ENCODE data around the gene PLAC8.
"Not testable (repeated sequence)": the region's sequence is repeated elsewhere in the genome, so short reads cannot be mapped to it uniquely, and the experiment has no call there.

PLAC8 gene

DNA sequence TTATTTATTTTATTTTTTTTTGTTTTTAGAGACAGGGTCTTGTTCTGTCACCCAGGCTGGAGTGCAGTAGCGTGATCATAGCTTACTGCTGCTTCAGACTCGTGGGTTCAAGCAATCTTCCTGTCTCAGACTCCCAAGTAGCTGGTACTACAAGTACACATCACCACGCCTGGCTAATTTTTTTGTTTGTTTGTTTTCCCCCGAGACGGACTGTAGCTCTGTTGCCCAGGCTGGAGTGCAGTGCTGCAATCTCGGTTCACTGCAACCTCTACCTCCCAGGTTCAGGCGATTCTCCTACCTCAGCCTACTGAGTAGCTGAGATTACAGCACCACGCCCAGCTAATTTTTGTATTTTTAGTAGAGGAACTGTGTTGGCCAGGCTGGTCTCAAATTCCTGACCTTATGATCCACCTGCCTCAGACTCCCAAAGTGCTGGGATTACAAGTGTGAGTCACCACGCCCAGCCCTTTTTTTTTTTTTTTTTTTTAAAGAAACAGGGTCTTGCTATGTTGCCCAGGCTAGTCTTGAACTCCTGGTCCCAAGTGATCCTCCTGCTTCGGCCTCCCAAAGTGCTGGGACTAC lies 47.4 kb downstream of the PLAC8 start:
- no peak for DNase-seq (ENCODE audit: low read depth)

DNA sequence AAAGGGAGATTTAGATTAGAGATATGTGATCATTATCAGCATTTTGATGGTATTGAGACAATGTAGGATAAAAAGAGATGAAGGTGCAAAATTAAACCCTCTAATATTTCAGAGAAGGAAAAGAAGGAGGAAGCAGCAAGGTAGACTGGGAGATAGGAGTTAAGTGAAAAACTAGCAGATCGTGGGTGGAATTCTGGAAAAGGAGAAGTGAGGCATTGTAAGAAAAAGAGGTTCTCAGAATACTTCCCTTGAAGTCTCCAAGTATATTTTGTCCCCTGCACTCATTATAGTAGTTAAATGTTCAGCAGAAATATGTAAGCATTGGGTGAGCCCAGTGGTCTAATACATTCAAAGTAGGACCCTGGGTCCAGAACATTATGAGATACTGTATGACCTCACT lies 49.3 kb downstream of the PLAC8 start:
- DNase-seq (ENCODE audit: low read depth), result no peak

DNA sequence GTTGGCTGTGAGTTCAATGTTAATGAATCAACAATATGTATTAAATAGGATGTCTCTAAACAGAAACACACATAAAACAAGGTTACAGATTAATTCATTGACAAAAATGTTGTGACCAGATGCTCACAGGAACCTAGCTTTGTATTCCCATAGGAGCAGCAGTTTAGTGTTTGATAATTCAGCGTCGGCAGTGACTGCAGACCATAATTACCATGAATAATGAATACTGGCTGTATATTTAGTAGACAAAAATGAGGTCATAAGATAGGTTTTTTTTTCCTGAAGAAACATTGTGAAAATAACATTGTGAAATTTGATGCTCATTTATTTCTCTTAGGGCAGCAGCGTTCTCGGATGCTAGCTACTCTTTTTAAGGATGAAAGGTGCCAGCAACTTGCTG lies 51.8 kb downstream of the PLAC8 start:
- DNase-seq (ENCODE audit: low read depth), result no peak

DNA sequence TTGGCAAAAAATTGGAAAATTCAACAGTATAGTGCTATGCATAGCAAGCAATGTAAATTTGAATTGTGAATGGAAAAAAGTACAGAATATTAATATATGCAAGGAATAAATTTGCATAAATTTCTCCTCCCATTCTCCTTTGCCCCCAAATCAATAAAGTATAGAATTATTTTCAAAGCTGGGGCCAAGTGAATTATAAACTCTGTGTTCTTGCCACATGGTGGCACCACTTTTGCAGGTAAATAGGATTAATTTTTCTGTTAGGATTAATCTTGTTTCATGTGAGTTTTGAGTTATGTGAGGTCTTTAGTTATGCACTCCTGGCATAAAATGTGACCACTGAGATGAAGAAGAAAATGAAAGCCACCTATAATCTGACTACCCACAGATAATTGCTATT lies 59.6 kb downstream of the PLAC8 start:
- DNase-seq (ENCODE audit: low read depth), result no peak

DNA sequence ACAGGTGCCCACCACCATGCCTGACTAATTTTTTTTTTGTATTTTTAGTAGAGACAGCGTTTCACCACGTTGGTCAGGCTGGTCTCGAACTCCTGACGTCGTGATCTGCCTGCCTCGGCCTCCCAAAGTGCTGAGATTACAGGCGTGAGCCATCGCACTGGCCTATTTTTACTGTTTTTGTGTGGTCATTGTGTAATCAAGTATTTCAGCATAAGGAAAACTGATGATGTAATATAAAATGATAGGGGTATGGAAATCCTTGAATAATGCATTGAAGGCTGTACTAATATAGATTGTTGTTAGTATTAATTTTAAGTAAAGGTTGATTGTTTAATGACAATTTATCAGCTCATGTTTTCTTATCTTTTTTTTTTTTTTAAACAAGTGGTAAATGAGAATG lies 65.7 kb downstream of the PLAC8 start:
- DNase-seq (ENCODE audit: low read depth), result not testable (repeated sequence)

DNA sequence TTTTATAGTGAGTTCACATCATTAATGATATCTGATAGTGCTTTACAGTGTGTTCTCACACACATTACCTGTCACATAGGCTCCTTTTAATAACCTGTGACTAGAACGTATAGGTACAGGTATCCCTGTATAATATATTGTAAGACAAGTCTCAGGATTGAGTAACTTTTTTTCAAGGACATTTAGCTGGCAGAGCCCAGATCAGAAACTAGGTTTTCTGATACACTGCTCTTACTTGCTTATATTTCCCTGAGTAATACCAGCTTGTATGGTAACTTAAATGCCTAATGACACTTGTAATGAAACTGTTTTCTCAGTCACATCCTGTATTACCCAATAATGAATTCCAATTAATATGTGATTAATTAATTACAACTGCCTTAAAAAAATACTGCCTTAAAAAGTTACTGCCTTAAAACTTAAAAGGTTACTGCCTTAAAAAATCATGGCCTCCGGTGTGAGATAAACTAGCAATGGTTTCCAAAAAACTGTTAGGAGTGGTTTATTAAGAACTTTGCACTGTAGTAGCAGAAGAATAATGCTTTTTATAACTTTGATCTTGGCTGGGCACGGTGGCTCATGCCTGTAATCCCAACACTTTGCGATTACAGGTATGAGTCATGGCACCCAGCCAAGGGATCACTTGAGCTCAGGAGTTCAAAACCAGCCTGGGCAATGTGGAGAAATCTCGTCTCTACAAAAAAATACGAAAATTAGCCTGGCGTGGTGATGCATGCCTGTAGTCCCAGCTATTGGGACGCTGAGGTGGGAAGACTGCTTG lies 67.6 kb downstream of the PLAC8 start:
- no peak for DNase-seq (ENCODE audit: low read depth)

DNA sequence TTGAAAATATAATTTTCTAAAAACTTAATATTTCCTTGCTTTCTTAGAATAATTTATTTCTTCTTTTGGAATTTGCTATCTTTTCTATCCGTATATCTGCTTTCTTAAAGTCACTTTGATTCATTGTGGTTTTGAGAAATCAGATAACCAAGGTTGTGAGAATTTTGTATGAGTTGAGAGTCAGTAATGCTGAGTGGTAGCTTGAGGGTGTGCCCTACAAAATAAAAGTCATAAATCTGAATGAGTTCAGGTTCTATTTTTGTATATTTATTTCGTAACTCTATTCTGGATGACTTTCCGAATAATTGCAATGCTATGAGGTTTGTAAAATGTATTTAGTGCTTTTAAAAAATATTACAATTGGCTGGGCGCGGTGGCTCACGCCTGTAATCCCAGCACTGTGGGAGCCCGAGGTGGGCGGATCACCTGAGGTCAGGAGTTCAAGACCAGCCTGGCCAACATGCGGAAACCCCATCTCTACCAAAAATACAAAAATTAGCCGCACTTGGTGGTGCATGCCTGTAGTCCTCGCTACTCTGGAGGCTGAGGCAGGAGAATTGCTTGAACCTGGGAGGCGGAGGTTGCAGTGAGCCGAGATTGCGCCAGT lies 70.6 kb downstream of the PLAC8 start:
- no peak for DNase-seq (ENCODE audit: low read depth)

DNA sequence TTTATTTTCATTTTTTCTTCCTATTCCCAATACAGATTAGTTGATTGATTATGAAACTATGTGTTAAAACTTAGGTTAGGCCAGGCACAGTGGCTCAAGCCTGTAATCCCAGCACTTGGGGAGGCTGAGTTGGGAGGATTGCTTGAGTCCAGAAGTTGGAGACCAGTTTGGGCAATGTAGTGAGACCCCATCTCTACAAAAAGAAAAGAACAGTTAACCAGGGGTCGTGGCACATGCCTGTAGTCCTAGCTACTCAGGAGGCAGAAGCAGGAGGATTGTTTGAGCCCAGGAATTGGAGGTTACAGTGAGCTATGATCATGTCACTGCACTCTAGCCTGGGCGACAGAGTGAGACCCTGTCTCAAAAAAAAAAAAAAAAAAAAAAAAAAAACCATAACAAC lies 71.4 kb downstream of the PLAC8 start:
- DNase-seq (ENCODE audit: low read depth), result not testable (repeated sequence)

DNA sequence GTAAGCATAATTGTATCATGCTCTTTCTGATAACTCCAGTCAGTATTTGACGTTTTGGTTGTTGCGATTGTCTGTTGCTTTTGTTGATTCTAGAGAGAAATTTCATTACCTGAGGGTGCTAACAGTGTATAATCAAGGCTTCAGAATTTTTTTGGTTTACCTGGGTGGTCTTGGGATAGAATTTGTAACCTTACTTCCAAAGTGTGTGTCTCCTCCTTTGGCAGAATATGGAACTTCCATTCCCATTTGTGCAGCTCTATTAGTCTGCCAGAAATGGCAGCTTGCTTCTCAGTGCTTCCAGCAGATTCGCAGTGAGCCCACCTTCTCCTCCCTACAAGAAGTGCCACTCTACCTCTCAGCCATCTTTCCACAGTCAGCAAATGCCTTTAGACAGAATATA lies 74.3 kb downstream of the PLAC8 start:
- no peak for DNase-seq (ENCODE audit: low read depth)
